Mesothelial cell of epicardium (in vitro differentiated cells): ENCODE results near the gene ZNF283. TPM values are rescaled to one million over a fixed set of nuclear protein-coding genes. Genes with fewer than 3 reads are reported as not detected.
"Not testable (repeated sequence)": the region's sequence is repeated elsewhere in the genome, so short reads cannot be mapped to it uniquely, and the experiment has no call there.

Experiments used
- DNase-seq, 2 experiments: peaks; one replicate each; pipeline ENCODE4 v3.0.0; 2021; ENCODE audit warnings: low spot score in 2 of 2; ENCODE audit not compliant: unreplicated experiment in 2 of 2
- H3K27ac Mint-ChIP-seq: 2 replicates; pipeline ENCODE4 v1.8.0; 2021; ENCODE audit warnings: mixed read lengths
- H3K27me3 Mint-ChIP-seq: 2 replicates; pipeline ENCODE4 v1.8.0; 2021; ENCODE audit warnings: low read depth, mixed read lengths
- H3K36me3 Mint-ChIP-seq: 2 replicates; pipeline ENCODE4 v1.8.0; 2021; ENCODE audit warnings: mixed read lengths
- H3K4me1 Mint-ChIP-seq: 2 replicates; pipeline ENCODE4 v1.8.0; 2021; ENCODE audit warnings: mixed read lengths
- H3K4me3 Mint-ChIP-seq: 2 replicates; pipeline ENCODE4 v1.8.0; 2021; ENCODE audit warnings: mild to moderate bottlenecking, moderate library complexity, mixed read lengths
- H3K9me3 Mint-ChIP-seq: 2 replicates; pipeline ENCODE4 v1.8.0; 2021; ENCODE audit warnings: mixed read lengths
- total RNA-seq: library from RNA; stranded (reverse); gene quantifications from 3 replicates; pipeline ENCODE4 v1.2.1, GENCODE V29; 2021
- TF ChIP-seq, protein P1 (sequence below): fragments of 200-600 bp; sonication (generic); IDR thresholded peaks from one replicate; pipeline ENCODE4 v1.5.0; 2021; ENCODE audit warnings: antibody characterized with exemption; ENCODE audit not compliant: unreplicated experiment

Gene ZNF283
- total RNA-seq, 1 donor from 2014 or later = 19.1 TPM

DNA sequence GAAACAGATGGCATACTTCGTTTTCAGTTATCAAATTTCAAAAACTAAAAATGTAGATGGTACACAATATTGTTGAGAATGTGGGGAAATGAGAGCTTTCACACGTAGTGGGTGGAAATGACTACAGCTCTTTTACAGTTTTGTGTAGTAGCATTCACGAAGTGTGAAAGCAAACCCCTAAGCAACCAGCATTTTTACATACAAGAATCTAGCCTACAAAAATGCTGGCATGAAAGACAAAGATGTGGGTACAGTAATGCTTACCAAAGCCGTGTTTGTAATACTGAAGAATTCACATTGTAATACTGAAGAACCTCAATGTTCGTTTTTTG, 6.3 kb upstream of the ZNF283 start:
- no peak overlapping the region for H3K4me3 Mint-ChIP-seq
- H3K27ac Mint-ChIP-seq = no peak overlapping the region
- peaks cover under 1% of the 10 kb centered on the region for H3K9me3 Mint-ChIP-seq
- peaks cover 47% of the 10 kb centered on the region for H3K27me3 Mint-ChIP-seq
- TF ChIP-seq, protein P1, sequence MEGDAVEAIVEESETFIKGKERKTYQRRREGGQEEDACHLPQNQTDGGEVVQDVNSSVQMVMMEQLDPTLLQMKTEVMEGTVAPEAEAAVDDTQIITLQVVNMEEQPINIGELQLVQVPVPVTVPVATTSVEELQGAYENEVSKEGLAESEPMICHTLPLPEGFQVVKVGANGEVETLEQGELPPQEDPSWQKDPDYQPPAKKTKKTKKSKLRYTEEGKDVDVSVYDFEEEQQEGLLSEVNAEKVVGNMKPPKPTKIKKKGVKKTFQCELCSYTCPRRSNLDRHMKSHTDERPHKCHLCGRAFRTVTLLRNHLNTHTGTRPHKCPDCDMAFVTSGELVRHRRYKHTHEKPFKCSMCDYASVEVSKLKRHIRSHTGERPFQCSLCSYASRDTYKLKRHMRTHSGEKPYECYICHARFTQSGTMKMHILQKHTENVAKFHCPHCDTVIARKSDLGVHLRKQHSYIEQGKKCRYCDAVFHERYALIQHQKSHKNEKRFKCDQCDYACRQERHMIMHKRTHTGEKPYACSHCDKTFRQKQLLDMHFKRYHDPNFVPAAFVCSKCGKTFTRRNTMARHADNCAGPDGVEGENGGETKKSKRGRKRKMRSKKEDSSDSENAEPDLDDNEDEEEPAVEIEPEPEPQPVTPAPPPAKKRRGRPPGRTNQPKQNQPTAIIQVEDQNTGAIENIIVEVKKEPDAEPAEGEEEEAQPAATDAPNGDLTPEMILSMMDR = no peak
- no peaks in the 10 kb centered on the region for H3K4me1 Mint-ChIP-seq
- no peak for DNase-seq
- no peaks in the 10 kb centered on the region for H3K36me3 Mint-ChIP-seq

- not testable (repeated sequence) for H3K4me3 Mint-ChIP-seq, DNase-seq, H3K9me3 Mint-ChIP-seq, H3K36me3 Mint-ChIP-seq, H3K27ac Mint-ChIP-seq
- H3K4me1 Mint-ChIP-seq = peaks cover 12% of the 10 kb centered on the region
- peaks cover 36% of the 10 kb centered on the region for H3K27me3 Mint-ChIP-seq
These were observed 3.3 kb upstream of the ZNF283 start for GRCh38 chr19:43823856-43824255.

GRCh38 chr19:43824572-43824971, 2.5 kb upstream of the ZNF283 start:
- H3K4me3 Mint-ChIP-seq, H3K27ac Mint-ChIP-seq, DNase-seq, H3K9me3 Mint-ChIP-seq, H3K36me3 Mint-ChIP-seq: not testable (repeated sequence)
- Mint-ChIP-seq H3K27me3 (peaks cover 36% of the 10 kb centered on the region), H3K4me1 (peaks cover 12% of the 10 kb centered on the region)

- TF ChIP-seq, protein P1 = no peak
- no peaks in the 10 kb centered on the region for H3K4me1 Mint-ChIP-seq
- H3K9me3 Mint-ChIP-seq = peaks cover 64% of the 10 kb centered on the region
- H3K36me3 Mint-ChIP-seq = peaks cover 83% of the 10 kb centered on the region
- H3K4me3 Mint-ChIP-seq = no peak overlapping the region
- no peaks in the 10 kb centered on the region for H3K27me3 Mint-ChIP-seq
- DNase-seq = no peak
- H3K27ac Mint-ChIP-seq = no peak overlapping the region
These were observed 12.0 kb downstream of the ZNF283 start for GRCh38 chr19:43839139-43839538.

DNA sequence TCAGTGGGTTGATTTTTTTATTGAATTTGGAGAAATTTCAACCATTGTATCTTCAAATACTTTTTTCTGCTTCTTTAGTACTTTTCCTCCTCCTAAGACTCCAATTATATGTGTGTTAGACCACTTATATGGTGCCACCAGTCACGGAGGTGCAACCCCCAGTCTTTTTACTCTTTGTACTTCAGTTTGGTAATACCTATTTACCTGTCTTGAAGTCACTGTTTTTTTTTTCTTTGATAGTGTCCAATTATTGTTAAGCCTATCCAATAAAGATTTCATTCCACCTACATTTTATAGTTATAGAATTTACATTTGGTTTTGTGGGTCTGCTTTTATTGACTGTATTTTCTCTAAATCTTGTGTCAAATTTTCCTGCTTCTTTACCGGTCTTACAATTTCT, 14.9 kb downstream of the ZNF283 start:
- Mint-ChIP-seq H3K4me1 (no peaks in the 10 kb centered on the region), H3K27me3 (no peaks in the 10 kb centered on the region), H3K9me3 (peaks cover 61% of the 10 kb centered on the region), H3K4me3 (no peak overlapping the region), H3K27ac (no peak overlapping the region), H3K36me3 (peaks cover 84% of the 10 kb centered on the region)
- TF ChIP-seq, protein P1 = no peak
- no peak for DNase-seq

- Mint-ChIP-seq H3K4me1 (no peaks in the 10 kb centered on the region), H3K27me3 (no peaks in the 10 kb centered on the region), H3K9me3 (peaks cover 63% of the 10 kb centered on the region), H3K4me3 (no peak overlapping the region), H3K27ac (no peak overlapping the region), H3K36me3 (peaks cover 78% of the 10 kb centered on the region)
- no peak for DNase-seq
- TF ChIP-seq, protein P1 = no peak
These were observed 20.1 kb downstream of the ZNF283 start for GRCh38 chr19:43847246-43847645.

DNA sequence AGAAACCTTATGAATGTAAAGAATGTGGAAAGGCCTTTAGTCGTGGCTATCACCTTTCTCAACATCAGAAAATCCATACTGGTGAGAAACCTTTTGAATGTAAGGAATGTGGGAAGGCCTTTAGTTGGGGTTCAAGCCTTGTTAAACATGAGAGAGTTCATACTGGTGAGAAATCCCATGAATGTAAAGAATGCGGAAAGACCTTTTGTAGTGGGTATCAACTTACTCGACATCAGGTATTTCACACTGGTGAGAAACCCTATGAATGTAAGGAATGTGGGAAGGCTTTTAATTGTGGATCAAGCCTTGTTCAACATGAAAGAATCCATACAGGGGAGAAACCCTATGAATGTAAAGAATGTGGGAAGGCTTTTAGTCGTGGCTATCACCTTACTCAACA, 20.8 kb downstream of the ZNF283 start:
- Mint-ChIP-seq H3K4me3 (no peak overlapping the region), H3K27me3 (no peaks in the 10 kb centered on the region)

More for the DNA sequence above, 20.8 kb downstream of the ZNF283 start:
- peaks cover 79% of the 10 kb centered on the region for H3K36me3 Mint-ChIP-seq
- H3K27ac Mint-ChIP-seq = no peak overlapping the region
- DNase-seq = no peak
- peaks cover 65% of the 10 kb centered on the region for H3K9me3 Mint-ChIP-seq
- H3K4me1 Mint-ChIP-seq = no peaks in the 10 kb centered on the region
- TF ChIP-seq, protein P1 = no peak
